ENCODE measurements around the gene FASTK. TPM values are rescaled to one million over a fixed set of nuclear protein-coding genes. Genes with fewer than 3 reads are reported as not detected.

Gene FASTK
- total and polyA plus RNA-seq, 4 donors, result 28.9 to 108 (median 89.9) TPM

Other genes with a start within 250 kb of the FASTK start
- gene AOC1, start 228.3 kb downstream of the FASTK start, total RNA-seq, result under 1 TPM; 0.48 to 0.92 TPM
- gene AOC1, start 228.3 kb downstream of the FASTK start, polyA plus RNA-seq, result 1 to 10 TPM in 1 of 2 donors, under 1 TPM in 1; 0.35 to 1.3 TPM
- gene KCNH2, start 102.5 kb downstream of the FASTK start, total RNA-seq, result 1 to 10 TPM; 1.7 to 2.0 TPM
- gene KCNH2, start 102.5 kb downstream of the FASTK start, polyA plus RNA-seq, result under 1 TPM; 0.43 to 0.82 TPM
- 10 to 100 TPM; 11.9 to 31.0 TPM for gene NOS3, start 89.8 kb downstream of the FASTK start, total RNA-seq
- gene NOS3, start 89.8 kb downstream of the FASTK start, polyA plus RNA-seq, result 10 to 100 TPM in 1 of 2 donors, 1 to 10 TPM in 1; 9.3 to 11.9 TPM
- gene ATG9B, start 56.3 kb downstream of the FASTK start, total RNA-seq, result 1 to 10 TPM; 1.1 to 2.8 TPM
- 1 to 10 TPM in 1 of 2 donors, under 1 TPM in 1; 0.78 to 1.8 TPM for gene ATG9B, start 56.3 kb downstream of the FASTK start, polyA plus RNA-seq
- gene ABCB8, start 52.4 kb downstream of the FASTK start, total RNA-seq, result 10 to 100 TPM; 21.8 to 61.5 TPM
- gene ABCB8, start 52.4 kb downstream of the FASTK start, polyA plus RNA-seq, result 10 to 100 TPM; 28.7 to 28.9 TPM
- gene ASIC3, start 32.3 kb downstream of the FASTK start, total RNA-seq, result 1 to 10 TPM in 1 of 2 donors, under 1 TPM in 1; 0.37 to 3.9 TPM
- gene ASIC3, start 32.3 kb downstream of the FASTK start, polyA plus RNA-seq, result 1 to 10 TPM; 1.6 to 3.2 TPM
- gene CDK5, start 22.9 kb downstream of the FASTK start, total RNA-seq, result 10 to 100 TPM in 1 of 2 donors, 1 to 10 TPM in 1; 6.8 to 17.3 TPM
- gene CDK5, start 22.9 kb downstream of the FASTK start, polyA plus RNA-seq, result 10 to 100 TPM in 1 of 2 donors, 1 to 10 TPM in 1; 6.9 to 11.5 TPM
- 100 to 1,000 TPM in 1 of 2 donors, 10 to 100 TPM in 1; 66.3 to 173 TPM for gene SLC4A2, start 21.2 kb downstream of the FASTK start, total RNA-seq
- 100 to 1,000 TPM in 1 of 2 donors, 10 to 100 TPM in 1; 96.7 to 144 TPM for gene SLC4A2, start 21.2 kb downstream of the FASTK start, polyA plus RNA-seq
- 10 to 100 TPM; 32.8 to 49.6 TPM for gene TMUB1, start 2.7 kb upstream of the FASTK start, total RNA-seq
- gene TMUB1, start 2.7 kb upstream of the FASTK start, polyA plus RNA-seq, result 100 to 1,000 TPM in 1 of 2 donors, 10 to 100 TPM in 1; 43.5 to 104 TPM
- gene AGAP3, start 5.7 kb upstream of the FASTK start, total RNA-seq, result 100 to 1,000 TPM in 1 of 2 donors, 10 to 100 TPM in 1; 75.9 to 194 TPM
- 100 to 1,000 TPM in 1 of 2 donors, 10 to 100 TPM in 1; 81.8 to 138 TPM for gene AGAP3, start 5.7 kb upstream of the FASTK start, polyA plus RNA-seq
- gene GBX1, start 86.9 kb upstream of the FASTK start, total RNA-seq, result not detected
- not detected for gene GBX1, start 86.9 kb upstream of the FASTK start, polyA plus RNA-seq
- not detected for gene ASB10, start 106.4 kb upstream of the FASTK start, total RNA-seq
- not detected for gene ASB10, start 106.4 kb upstream of the FASTK start, polyA plus RNA-seq
- under 1 TPM in 1 of 2 donors, not detected in 1; 0.52 TPM for gene H2BK1, start 129.7 kb upstream of the FASTK start, total RNA-seq
- gene H2BK1, start 129.7 kb upstream of the FASTK start, polyA plus RNA-seq, result not detected
- gene ABCF2, start 146.4 kb upstream of the FASTK start, total RNA-seq, result 10 to 100 TPM; 13.2 to 36.2 TPM
- gene ABCF2, start 146.4 kb upstream of the FASTK start, polyA plus RNA-seq, result 10 to 100 TPM; 15.4 to 36.3 TPM
- 10 to 100 TPM; 23.3 to 54.0 TPM for gene CHPF2, start 151.7 kb upstream of the FASTK start, total RNA-seq
- gene CHPF2, start 151.7 kb upstream of the FASTK start, polyA plus RNA-seq, result 10 to 100 TPM; 33.8 to 36.2 TPM
- gene SMARCD3, start 167.9 kb upstream of the FASTK start, total RNA-seq, result 10 to 100 TPM; 37.5 to 70.9 TPM
- gene SMARCD3, start 167.9 kb upstream of the FASTK start, polyA plus RNA-seq, result 10 to 100 TPM; 40.3 to 62.5 TPM

Measured in lung (tissue), 4 donors.